GM18868 (cell line): ENCODE data around the gene IL3RA.
"Not testable (repeated sequence)": the region's sequence is repeated elsewhere in the genome, so short reads cannot be mapped to it uniquely, and the experiment has no call there.

Experiments used
- ATAC-seq: cut with Tn5 transposase; IDR thresholded peaks from one replicate; pipeline ENCODE4 v1.9.1; 2021; ENCODE audit warnings: mild to moderate bottlenecking, moderate library complexity; ENCODE audit not compliant: unreplicated experiment

Gene IL3RA

GRCh38 chrX:1397001-1397400 lies 60.4 kb downstream of the IL3RA start:
- ATAC-seq, result no peak

DNA sequence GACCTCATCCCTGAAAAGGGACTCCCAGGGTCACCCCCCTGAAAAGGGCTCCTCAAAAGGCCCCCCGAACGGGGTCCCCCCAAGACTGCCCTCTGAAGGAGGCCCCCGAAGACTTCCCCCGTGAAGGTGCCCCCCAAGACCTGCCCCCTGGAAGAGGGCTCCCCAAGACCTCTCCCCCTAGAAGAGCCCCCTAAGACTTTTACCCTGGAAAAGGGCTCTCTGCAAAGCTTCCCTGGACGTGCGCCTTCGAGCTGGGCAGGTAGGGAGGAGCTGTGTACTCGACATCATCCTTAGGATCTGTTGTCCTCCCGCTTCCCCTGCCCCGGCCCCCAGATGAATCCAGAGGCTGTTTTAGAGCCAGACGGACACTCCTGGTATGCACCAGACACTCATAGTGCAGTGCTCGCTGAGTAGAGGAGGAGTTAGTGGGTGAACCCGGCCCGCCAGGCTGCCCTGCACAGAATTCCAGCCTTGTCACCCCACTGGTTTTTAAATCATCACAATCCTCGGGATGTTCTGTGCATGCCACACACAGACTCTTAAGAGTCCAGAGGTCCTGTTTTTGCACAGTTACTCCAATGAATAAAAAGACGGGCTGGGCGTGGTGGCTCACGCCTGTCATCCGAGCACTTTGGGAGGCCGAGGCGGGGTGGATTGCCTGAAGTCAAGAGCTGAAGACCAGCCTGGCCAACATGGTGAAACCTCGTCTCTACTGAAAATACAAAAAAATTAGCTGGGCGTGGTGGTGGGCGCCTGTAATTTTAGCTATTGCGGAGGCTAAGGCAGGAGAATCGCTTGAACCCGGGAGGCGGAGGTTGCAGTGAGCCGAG lies 61.1 kb downstream of the IL3RA start:
- ATAC-seq, result no peak

GRCh38 chrX:1398431-1399340 lies 62.1 kb downstream of the IL3RA start:
- no peak for ATAC-seq

DNA sequence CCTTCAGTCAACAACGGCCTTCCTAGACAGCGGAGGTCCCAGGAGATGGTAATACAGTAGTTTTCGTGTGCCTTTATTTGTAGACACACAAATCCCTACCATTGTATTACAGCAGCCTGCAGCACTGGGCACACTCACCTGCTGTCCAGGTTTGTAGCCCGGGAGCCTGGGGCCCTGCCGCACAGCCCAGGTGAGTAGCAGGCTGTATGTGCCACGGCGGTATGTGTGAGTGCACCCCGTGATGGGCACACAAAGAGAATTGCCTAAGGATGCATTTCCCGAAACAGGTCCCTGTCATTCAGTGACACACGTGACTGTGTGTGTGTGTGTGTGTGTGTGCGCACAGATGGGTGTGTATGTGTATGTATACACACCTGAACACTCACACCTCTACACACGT lies 63.5 kb downstream of the IL3RA start:
- ATAC-seq, result no peak

- no peak for ATAC-seq
These were observed 64.3 kb downstream of the IL3RA start for GRCh38 chrX:1400742-1401471.

DNA sequence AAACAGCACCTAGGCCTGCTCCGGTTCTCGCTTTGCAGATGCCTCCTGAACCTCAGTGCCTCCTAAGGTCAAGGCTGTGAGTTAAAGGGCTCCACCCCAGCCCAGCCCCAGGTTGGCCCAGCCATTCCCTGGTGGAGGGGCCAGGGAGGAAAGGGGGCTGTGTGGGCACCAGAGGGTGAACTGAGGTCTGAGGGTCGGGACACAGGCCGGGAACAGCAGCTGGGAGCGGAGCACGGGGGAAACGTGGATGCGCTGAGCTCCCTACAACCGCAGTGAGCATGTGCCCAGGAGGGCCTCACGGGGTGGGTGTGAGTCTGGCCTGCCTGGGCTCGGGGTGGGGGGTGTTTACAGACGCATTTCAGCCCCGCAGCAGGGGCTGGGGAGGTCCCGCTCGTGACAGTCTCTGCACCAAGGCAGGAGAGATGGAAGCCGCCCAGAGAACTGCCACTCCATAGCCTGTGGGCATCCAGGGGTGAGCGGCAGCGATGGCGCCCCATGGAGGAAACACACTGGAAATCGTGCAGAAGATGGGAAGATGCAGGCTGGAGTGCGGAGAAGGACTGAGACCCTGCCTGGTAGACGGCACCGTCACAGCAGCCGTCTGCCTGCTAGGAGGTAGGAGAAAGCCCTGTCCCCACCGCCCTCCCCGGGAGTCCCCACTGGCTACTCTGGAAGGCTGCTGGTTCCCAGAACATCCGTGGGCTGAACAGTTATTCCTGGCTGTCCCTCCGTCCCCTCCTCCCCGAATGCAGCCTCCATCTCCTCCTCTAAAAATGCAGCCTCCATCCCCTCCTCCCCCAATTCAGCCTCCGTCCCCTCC lies 65.2 kb downstream of the IL3RA start:
- ATAC-seq, result no peak

GRCh38 chrX:1403228-1403627 lies 66.6 kb downstream of the IL3RA start:
- no peak for ATAC-seq

DNA sequence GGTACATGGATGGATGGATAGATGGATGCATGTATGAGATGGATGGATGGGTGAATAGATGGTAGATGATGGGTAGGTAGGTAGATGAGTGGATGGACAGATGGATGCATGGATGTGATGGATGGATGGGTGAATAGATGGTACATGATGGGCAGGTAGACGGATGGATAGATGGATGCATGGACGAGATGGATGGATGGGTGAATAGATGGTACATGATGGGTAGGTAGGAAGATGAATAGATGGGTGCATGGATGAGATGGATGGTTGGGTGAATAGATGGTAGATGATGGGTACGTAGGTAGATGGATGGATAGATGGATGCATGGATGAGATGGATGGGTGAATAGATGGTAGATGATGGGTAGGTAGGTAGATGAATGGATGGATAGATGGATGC lies 67.3 kb downstream of the IL3RA start:
- ATAC-seq, result not testable (repeated sequence)

GRCh38 chrX:1405769-1406168 lies 69.2 kb downstream of the IL3RA start:
- ATAC-seq, result not testable (repeated sequence)

- ATAC-seq, result no peak
These were observed 70.5 kb downstream of the IL3RA start for GRCh38 chrX:1407035-1407434.

- ATAC-seq, result no peak
These were observed 74.7 kb downstream of the IL3RA start for GRCh38 chrX:1411326-1411725.

DNA sequence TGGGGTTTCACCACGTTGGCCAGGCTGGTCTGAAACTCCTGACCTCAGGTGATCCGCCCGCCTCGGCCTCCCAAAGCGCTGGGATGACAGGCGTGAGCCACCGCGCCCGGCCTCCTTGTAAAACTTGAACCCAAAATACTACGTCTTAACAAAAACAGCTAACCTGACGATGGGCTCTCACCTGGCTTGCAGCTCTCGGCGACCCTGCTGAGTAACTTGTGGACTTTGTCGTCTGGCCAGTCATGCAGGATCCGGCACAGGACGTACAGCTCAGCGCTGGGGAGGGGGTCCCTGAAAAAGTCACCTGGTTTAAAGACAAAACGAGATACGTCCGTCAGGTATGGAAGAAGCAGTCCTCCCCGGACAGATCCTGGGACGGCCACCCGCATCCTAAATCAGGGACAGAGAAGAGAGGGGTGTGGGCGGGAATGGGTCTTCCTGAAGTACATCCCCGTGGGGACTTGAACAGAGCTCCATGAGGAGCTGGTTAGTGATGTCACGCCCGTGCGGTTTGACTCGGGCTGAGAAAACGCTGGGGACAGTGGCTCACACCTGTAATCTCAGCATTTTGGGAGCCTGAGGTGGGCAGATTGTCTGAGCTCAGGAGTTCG lies 76.1 kb downstream of the IL3RA start:
- ATAC-seq, result no peak

- ATAC-seq, result no peak
These were observed 79.8 kb downstream of the IL3RA start for GRCh38 chrX:1416327-1416784.

- ATAC-seq, result no peak
These were observed 80.6 kb downstream of the IL3RA start for GRCh38 chrX:1416965-1417760.

DNA sequence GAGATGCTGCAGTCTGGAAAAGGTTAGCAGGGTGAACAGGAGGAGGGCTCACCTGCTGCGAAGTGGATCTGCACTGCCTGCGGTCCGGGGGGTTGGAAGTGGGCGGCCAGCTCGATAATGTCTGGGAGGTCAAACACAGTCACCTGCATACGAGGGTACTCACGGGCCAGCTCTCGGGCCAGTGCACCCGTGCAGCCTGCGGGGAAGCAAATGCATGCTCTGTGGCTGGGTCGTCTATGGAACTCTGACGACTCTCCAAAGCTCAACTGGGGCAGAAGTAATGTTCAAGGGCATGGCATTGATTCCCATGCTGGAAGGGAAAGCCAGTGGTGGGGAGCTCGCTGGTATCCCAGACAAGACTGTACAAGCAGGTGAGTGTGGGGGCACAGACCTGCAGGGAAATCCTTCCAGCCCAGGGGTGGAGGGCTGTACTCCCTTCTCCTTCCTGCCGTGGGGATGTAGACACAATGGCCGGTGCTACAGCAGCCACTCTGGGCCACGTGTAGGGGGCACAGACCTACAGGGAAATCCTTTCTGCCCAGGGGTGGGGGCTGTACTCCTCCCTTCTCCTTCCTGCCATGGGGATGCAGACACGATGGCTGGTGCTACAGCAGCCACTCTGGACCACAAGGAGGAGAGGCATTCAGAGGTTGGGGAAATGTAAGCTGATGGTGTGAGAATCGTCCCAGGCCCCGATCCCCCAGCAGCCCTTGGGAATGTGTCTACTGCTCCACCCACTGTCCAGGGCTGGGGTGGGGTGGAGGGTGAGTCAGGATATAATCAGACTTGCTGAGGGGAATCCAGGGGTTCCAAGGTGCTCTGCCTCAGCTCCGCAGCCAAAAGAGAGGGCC lies 81.6 kb downstream of the IL3RA start:
- ATAC-seq, result no peak

DNA sequence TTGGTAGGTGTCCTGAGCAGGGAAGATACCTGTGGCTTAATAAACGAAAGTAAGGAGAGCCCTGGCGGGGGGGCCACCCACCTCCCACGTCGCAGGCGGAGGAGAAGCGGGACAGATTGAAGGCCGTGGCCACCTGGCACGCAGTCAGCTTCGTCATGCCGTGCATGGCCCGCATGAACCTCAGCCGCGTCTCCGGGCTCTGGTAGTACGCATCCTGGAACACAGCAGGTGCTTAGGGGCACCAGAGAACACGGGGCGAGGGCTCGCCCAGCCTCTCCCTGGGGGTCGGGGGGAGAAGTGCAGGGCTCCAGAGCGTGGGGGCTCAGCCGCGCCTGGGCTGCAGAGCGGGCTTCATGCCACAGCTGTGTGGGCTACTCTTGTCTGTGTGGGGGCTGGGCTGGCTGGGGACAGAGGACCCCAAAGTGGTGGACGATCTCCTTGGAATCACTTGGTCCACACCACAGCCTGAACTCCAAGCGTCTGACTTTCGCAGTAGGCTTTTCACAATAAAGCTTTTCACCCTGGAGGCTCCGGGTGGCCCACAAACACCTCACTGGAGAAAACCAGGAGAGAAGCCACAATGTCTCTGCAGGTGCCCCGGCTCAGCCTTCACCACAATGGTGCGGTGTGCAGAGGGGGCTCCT lies 82.4 kb downstream of the IL3RA start:
- no peak for ATAC-seq

GRCh38 chrX:1419545-1420355 lies 83.2 kb downstream of the IL3RA start:
- ATAC-seq, result no peak
